GM21737 (cell line): Measurements from ENCODE around the gene MRPL12.
A peak's percentile ranks its signal among the peaks of the same experiment; 100 is the strongest.

Experiments
- ATAC-seq: cut with Tn5 transposase; IDR thresholded peaks from one replicate; pipeline ENCODE4 v1.9.1; 2021; ENCODE audit warnings: mild to moderate bottlenecking, moderate library complexity; ENCODE audit not compliant: unreplicated experiment

The MRPL12 gene

GRCh38 chr17:81700353-81701287 lies 2.5 kb upstream of the MRPL12 start:
- ATAC-seq, result no peak

- ATAC-seq, result no peak
Observed at GRCh38 chr17:81701288-81702071, 1.7 kb upstream of the MRPL12 start.

GRCh38 chr17:81703747-81704654 lies 834 bp downstream of the MRPL12 start:
- ATAC-seq, result no peak

- ATAC-seq, result no peak
Observed at GRCh38 chr17:81705518-81706231, 2.5 kb downstream of the MRPL12 start.

GRCh38 chr17:81706232-81706611 lies 3.1 kb downstream of the MRPL12 start:
- no peak for ATAC-seq

GRCh38 chr17:81706757-81707624 lies 3.8 kb downstream of the MRPL12 start:
- no peak for ATAC-seq

- ATAC-seq, result no peak
Observed at GRCh38 chr17:81707725-81708646, 4.8 kb downstream of the MRPL12 start.

- no peak for ATAC-seq
Observed at GRCh38 chr17:81708739-81709185, 5.6 kb downstream of the MRPL12 start.

- ATAC-seq, result no peak
Observed at GRCh38 chr17:81710514-81711308, 7.5 kb downstream of the MRPL12 start.

- ATAC-seq, result peak; percentile 55
Observed at GRCh38 chr17:81711814-81712467, 8.8 kb downstream of the MRPL12 start, which contains the start of gene SLC25A10. SLC25A10 (plus strand) TSS chr17:81712284; CDS start chr17:81712427, 143 bp downstream.

GRCh38 chr17:81712468-81713003 lies 9.4 kb downstream of the MRPL12 start:
- peak; percentile 4 for ATAC-seq

- no peak for ATAC-seq
Observed at GRCh38 chr17:81713004-81713555, 9.9 kb downstream of the MRPL12 start.

- ATAC-seq, result no peak
Observed at GRCh38 chr17:81713556-81714411, 10.6 kb downstream of the MRPL12 start.

- ATAC-seq, result no peak
Observed at GRCh38 chr17:81714412-81715106, 11.4 kb downstream of the MRPL12 start.
